WTC11 (cell line): Measurements from ENCODE around the gene CNTFR. TPM values are rescaled to one million over a fixed set of nuclear protein-coding genes. Genes with fewer than 3 reads are reported as not detected.

Experiments used
- ATAC-seq: fragments of 200-7000 bp; cut with Tn5 transposase; 2 replicates; pipeline ENCODE4 v1.10.0; 2021; ENCODE audit warnings: mild to moderate bottlenecking, moderate library complexity
- CTCF ChIA-PET: fragments of 300-600 bp; sonication (Branson Sonifier 250); formaldehyde crosslinking; loops from one replicate; lab custom pipeline; 2021; ENCODE audit warnings: antibody characterized with exemption; lab: Charles Lee
- POLR2A ChIA-PET: fragments of 350-600 bp; sonication (Branson Sonifier 250); formaldehyde crosslinking; loops from one replicate; lab custom pipeline; 2021; ENCODE audit warnings: antibody characterized with exemption; lab: Charles Lee
- DNase-seq: peaks from one replicate; pipeline ENCODE4 v3.0.0; 2021; ENCODE audit warnings: low spot score
- H3K27ac Mint-ChIP-seq: 2 replicates; pipeline ENCODE4 v1.8.0; 2021; ENCODE audit warnings: mixed read lengths
- H3K27me3 Mint-ChIP-seq: 2 replicates; pipeline ENCODE4 v1.8.0; 2021; ENCODE audit warnings: low read depth, mild to moderate bottlenecking, moderate library complexity, mixed read lengths
- H3K36me3 Mint-ChIP-seq: 2 replicates; pipeline ENCODE4 v1.8.0; 2021; ENCODE audit warnings: mixed read lengths
- H3K4me1 Mint-ChIP-seq: 2 replicates; pipeline ENCODE4 v1.8.0; 2022; ENCODE audit warnings: mixed read lengths
- H3K4me3 Mint-ChIP-seq: 2 replicates; pipeline ENCODE4 v1.8.0; 2021; ENCODE audit warnings: mild to moderate bottlenecking, moderate library complexity, mixed read lengths
- H3K9me3 Mint-ChIP-seq: 2 replicates; pipeline ENCODE4 v1.8.0; 2021; ENCODE audit warnings: mixed read lengths
- ARID4B ChIP-seq: sonication (generic); formaldehyde crosslinking; IDR thresholded peaks from 2 replicates; pipeline ENCODE4 v1.8.0; 2023; ENCODE audit warnings: missing genetic modification reagents, mild to moderate bottlenecking, borderline replicate concordance
- CBFB ChIP-seq: sonication (generic); formaldehyde crosslinking; IDR thresholded peaks from 2 replicates; pipeline ENCODE4 v1.8.1; 2022; ENCODE audit warnings: mild to moderate bottlenecking, low read depth, missing genetic modification reagents
- E2F4 ChIP-seq: sonication (generic); formaldehyde crosslinking; IDR thresholded peaks from 2 replicates; pipeline ENCODE4 v1.8.1; 2022; ENCODE audit warnings: low read depth, mild to moderate bottlenecking, moderate library complexity, missing genetic modification reagents, borderline replicate concordance
- E2F5 ChIP-seq: sonication (generic); formaldehyde crosslinking; IDR thresholded peaks from 2 replicates; pipeline ENCODE4 v1.8.1; 2022; ENCODE audit warnings: mild to moderate bottlenecking, moderate library complexity, missing genetic modification reagents
- ETV6 ChIP-seq: sonication (generic); formaldehyde crosslinking; IDR thresholded peaks from 2 replicates; pipeline ENCODE4 v1.8.1; 2022; ENCODE audit warnings: mild to moderate bottlenecking, missing genetic modification reagents
- GABPB1 ChIP-seq: sonication (generic); formaldehyde crosslinking; IDR thresholded peaks from 2 replicates; pipeline ENCODE4 v1.8.1; 2023; ENCODE audit warnings: mild to moderate bottlenecking, missing genetic modification reagents
- JAZF1 ChIP-seq: fragments of 250-450 bp; sonication (Bioruptor Pico); IDR thresholded peaks from 2 replicates; pipeline ENCODE4 v1.9.0; 2021; ENCODE audit warnings: moderate library complexity, mild to moderate bottlenecking, inconsistent platforms
- KAT7 ChIP-seq: sonication (generic); formaldehyde crosslinking; IDR thresholded peaks from 2 replicates; pipeline ENCODE4 v1.8.1; 2023; ENCODE audit warnings: missing genetic modification reagents, mild to moderate bottlenecking, borderline replicate concordance
- MAX ChIP-seq: sonication (generic); formaldehyde crosslinking; IDR thresholded peaks from 2 replicates; pipeline ENCODE4 v1.8.0; 2022; ENCODE audit warnings: mild to moderate bottlenecking, missing genetic modification reagents
- NR1H2 ChIP-seq: sonication (generic); formaldehyde crosslinking; IDR thresholded peaks from 2 replicates; pipeline ENCODE4 v1.9.0; 2021; ENCODE audit warnings: mild to moderate bottlenecking, moderate library complexity, missing genetic modification reagents
- PREB ChIP-seq: sonication (generic); formaldehyde crosslinking; IDR thresholded peaks from 2 replicates; pipeline ENCODE4 v1.8.1; 2022; ENCODE audit warnings: mild to moderate bottlenecking, missing genetic modification reagents, moderate library complexity, borderline replicate concordance
- TP53 ChIP-seq: sonication (generic); formaldehyde crosslinking; IDR thresholded peaks from 2 replicates; pipeline ENCODE4 v1.8.1; 2023; ENCODE audit warnings: mild to moderate bottlenecking, missing genetic modification reagents
- USF1 ChIP-seq: sonication (generic); formaldehyde crosslinking; IDR thresholded peaks from 2 replicates; pipeline ENCODE4 v1.8.0; 2022; ENCODE audit warnings: mild to moderate bottlenecking, missing genetic modification reagents
- ZNF281 ChIP-seq: sonication (generic); formaldehyde crosslinking; IDR thresholded peaks from 2 replicates; pipeline ENCODE4 v1.8.0; 2023; ENCODE audit warnings: mild to moderate bottlenecking, missing genetic modification reagents
- ZNF416 ChIP-seq: fragments of 250-450 bp; sonication (Bioruptor Pico); IDR thresholded peaks from 2 replicates; pipeline ENCODE4 v1.9.0; 2021; ENCODE audit warnings: mild to moderate bottlenecking, inconsistent platforms
- total RNA-seq: library from RNA; stranded (reverse); gene quantifications from 3 replicates; pipeline ENCODE4 v1.2.3, GENCODE V29; 2021

The CNTFR gene
- total RNA-seq, 1 experiment from 2014 or later: 18.0 TPM

- no peak for TF ChIP-seq E2F5
Measured at GRCh38 chr9:34526026-34526425, 63.5 kb downstream of the CNTFR start (continued).

GRCh38 chr9:34524349-34524748, 65.2 kb downstream of the CNTFR start:
- Mint-ChIP-seq H3K4me1 (peaks cover 17% of the 10 kb centered on the region), H3K27ac (no peak overlapping the region), H3K27me3 (peaks cover 56% of the 10 kb centered on the region), H3K36me3 (no peaks in the 10 kb centered on the region), H3K4me3 (no peak overlapping the region), H3K9me3 (no peaks in the 10 kb centered on the region)
- POLR2A ChIA-PET: no interaction called here
- CTCF ChIA-PET: interaction anchor here (0.9 to 1.8 kb wide), 8 partner anchors 22 to 124 kb away, joined by 3 to 16 read pairs (median 6); no protein-coding TSS in a partner anchor
- no peak for DNase-seq
- ATAC-seq: no peak
- TF ChIP-seq ARID4B (CRISPR knock-in tag) (no peak), MAX (CRISPR knock-in tag) (no peak), ZNF281 (CRISPR knock-in tag) (no peak), CBFB (CRISPR knock-in tag) (no peak), ZNF416 (CRISPR knock-in tag) (no peak), ETV6 (no peak), E2F4 (CRISPR knock-in tag) (no peak), USF1 (CRISPR knock-in tag) (no peak), PREB (CRISPR knock-in tag) (no peak), NR1H2 (CRISPR knock-in tag) (no peak), TP53 (CRISPR knock-in tag) (no peak), JAZF1 (CRISPR knock-in tag) (no peak), GABPB1 (no peak), KAT7 (CRISPR knock-in tag) (no peak)
